H1 (cell line): ENCODE data around the gene CDCA7L. TPM values are rescaled to one million over a fixed set of nuclear protein-coding genes. Genes with fewer than 3 reads are reported as not detected.
A peak's percentile ranks its signal among the peaks of the same experiment; 100 is the strongest.

ENCODE experiments used
- CTCF ChIA-PET: fragments of 300-600 bp; sonication (Branson Sonifier 250); formaldehyde crosslinking; loops from one replicate; lab custom pipeline; 2021; ENCODE audit not compliant: partially characterized antibody; lab: Charles Lee
- POLR2A ChIA-PET: fragments of 300-600 bp; sonication (Branson Sonifier 250); formaldehyde crosslinking; loops from one replicate; lab custom pipeline; 2021; ENCODE audit warnings: inconsistent platforms; ENCODE audit not compliant: partially characterized antibody; lab: Charles Lee
- DNase-seq, 2 experiments: peaks; one replicate each; pipeline versions ENCODE4 v3.0.0 to v3.0.0-alpha.2; 2010 to 2022; ENCODE audit warnings: low spot score in 2 of 2, low read depth in 1 of 2, mixed read lengths in 1 of 2
- FAIRE-seq: peaks from 2 replicates; lab custom pipeline; 2011; peaks lifted over from hg19 to GRCh38; lab: Jason Lieb, UNC
- H2AFZ ChIP-seq: 2 replicates; pipeline ENCODE4 v1.8.1; 2012; ENCODE audit warnings: low read length, inconsistent platforms
- H2AK5ac ChIP-seq: 2 replicates; pipeline ENCODE4 v1.6.1; 2013; ENCODE audit warnings: low read depth, low read length
- H2BK120ac ChIP-seq: replicated peaks from 2 replicates; pipeline ENCODE3; 2013; ENCODE audit warnings: low read depth, low read length, inconsistent platforms
- H2BK12ac ChIP-seq: 2 replicates; pipeline ENCODE4 v1.6.1; 2013; ENCODE audit warnings: low read depth, low read length
- H2BK15ac ChIP-seq: 2 replicates; pipeline ENCODE4 v1.6.1; 2013; ENCODE audit warnings: low read length
- H2BK20ac ChIP-seq: 2 replicates; pipeline ENCODE4 v1.6.1; 2013; ENCODE audit warnings: low read length
- H2BK5ac ChIP-seq: 2 replicates; pipeline ENCODE4 v1.6.1; 2013; ENCODE audit warnings: low read depth, low read length
- H3K14ac ChIP-seq: 2 replicates; pipeline ENCODE4 v1.6.1; 2013; ENCODE audit warnings: inconsistent platforms; ENCODE audit not compliant: insufficient read length
- H3K18ac ChIP-seq: 2 replicates; pipeline ENCODE4 v1.6.1; 2013; ENCODE audit warnings: low read length; ENCODE audit errors: extremely low read depth
- H3K23ac ChIP-seq: 2 replicates; pipeline ENCODE4 v1.6.1; 2013; ENCODE audit warnings: inconsistent platforms; ENCODE audit not compliant: insufficient read length
- H3K23me2 ChIP-seq: 2 replicates; pipeline ENCODE4 v1.6.1; 2013; ENCODE audit warnings: low read depth, low read length
- H3K27ac ChIP-seq: 2 replicates; pipeline ENCODE4 v1.6.1; 2011; ENCODE audit warnings: low read depth, low read length, inconsistent platforms
- H3K27me3 ChIP-seq, 4 experiments: replicated peaks in 1 of 4; 1 replicate in 1 of 4; 2 replicates in 3 of 4; pipeline versions ENCODE4 v1.6.1 to v1.8.1; 2011 to 2013; ENCODE audit warnings: low read length in 3 of 4, mild to moderate bottlenecking in 3 of 4, inconsistent platforms in 2 of 4, mixed read lengths in 2 of 4, moderate library complexity in 1 of 4; ENCODE audit not compliant: control insufficient read depth in 3 of 4, insufficient read depth in 3 of 4; ENCODE audit errors: extremely low read depth in 1 of 4
- H3K36me3 ChIP-seq, 4 experiments: 2 replicates each; pipeline versions ENCODE4 v1.6.1 to v1.8.1; 2011 to 2013; ENCODE audit warnings: mild to moderate bottlenecking in 4 of 4, low read length in 3 of 4, moderate library complexity in 2 of 4, control low read depth in 1 of 4, inconsistent platforms in 1 of 4; ENCODE audit not compliant: insufficient read depth in 4 of 4, control insufficient read depth in 2 of 4
- H3K4ac ChIP-seq: replicated peaks from 2 replicates; pipeline ENCODE3; 2013; ENCODE audit warnings: low read length, low read depth, mixed read lengths, inconsistent platforms; ENCODE audit not compliant: insufficient read length
- H3K4me1 ChIP-seq, 4 experiments: replicated peaks in 1 of 4; 1 replicate in 1 of 4; 2 replicates in 3 of 4; pipeline versions ENCODE4 v1.6.1 to v1.8.1; 2011 to 2013; ENCODE audit warnings: low read length in 3 of 4, inconsistent platforms in 2 of 4, mixed read lengths in 1 of 4; ENCODE audit not compliant: insufficient read depth in 4 of 4, control insufficient read depth in 3 of 4
- H3K4me2 ChIP-seq, 2 experiments: 2 replicates each; pipeline versions ENCODE4 v1.6.1 to v1.8.1; 2011 to 2013; ENCODE audit warnings: low read depth in 2 of 2, low read length in 2 of 2, control low read depth in 1 of 2, inconsistent platforms in 1 of 2, mild to moderate bottlenecking in 1 of 2; ENCODE audit not compliant: insufficient read depth in 1 of 2
- H3K4me3 ChIP-seq, 4 experiments: fragments of 200-600, 300-600 bp in 1 of 4; sonication (generic), shearing (Covaris generic), sonication (Bioruptor Twin) in 1 of 4; 2 replicates each; pipeline versions ENCODE4 v1.5.1 to v1.8.1; 2011 to 2016; ENCODE audit warnings: low read length in 4 of 4, low read depth in 3 of 4, control low read depth in 2 of 4, inconsistent platforms in 2 of 4, mild to moderate bottlenecking in 2 of 4, mixed read lengths in 1 of 4, moderate library complexity in 1 of 4; ENCODE audit not compliant: insufficient read depth in 2 of 4; ENCODE audit errors: extremely low read depth in 1 of 4
- H3K56ac ChIP-seq: replicated peaks from 2 replicates; pipeline ENCODE3; 2013; ENCODE audit warnings: low read depth, mild to moderate bottlenecking, mixed read lengths, low read length, inconsistent platforms; ENCODE audit not compliant: insufficient read length
- H3K79me1 ChIP-seq: 2 replicates; pipeline ENCODE4 v1.6.1; 2013; ENCODE audit warnings: low read depth, low read length, control low read depth
- H3K79me2 ChIP-seq, 2 experiments: 2 replicates each; pipeline versions ENCODE4 v1.6.1 to v1.8.1; 2012 to 2013; ENCODE audit warnings: low read length in 2 of 2, mild to moderate bottlenecking in 2 of 2, inconsistent platforms in 1 of 2; ENCODE audit not compliant: insufficient read depth in 2 of 2, control insufficient read depth in 1 of 2
- H3K9ac ChIP-seq, 4 experiments: replicated peaks in 1 of 4; 1 replicate in 1 of 4; 2 replicates in 3 of 4; pipeline versions ENCODE4 v1.6.1 to v1.8.1; 2011 to 2013; ENCODE audit warnings: low read depth in 3 of 4, low read length in 3 of 4, control low read depth in 2 of 4, mild to moderate bottlenecking in 2 of 4, moderate library complexity in 2 of 4, inconsistent platforms in 1 of 4; ENCODE audit errors: extremely low read depth in 1 of 4
- H3K9me3 ChIP-seq, 2 experiments: 2 replicates each; pipeline versions ENCODE4 v1.6.1 to v1.8.1; 2012 to 2013; ENCODE audit warnings: mild to moderate bottlenecking in 2 of 2, moderate library complexity in 2 of 2, control low read depth in 1 of 2, inconsistent platforms in 1 of 2, low read depth in 1 of 2, low read length in 1 of 2, mixed read lengths in 1 of 2; ENCODE audit not compliant: insufficient read depth in 2 of 2
- H4K20me1 ChIP-seq, 2 experiments: replicated peaks in 1 of 2; 2 replicates each; pipeline versions ENCODE3 to v1.8.1; 2011 to 2013; ENCODE audit warnings: inconsistent platforms in 2 of 2, low read length in 2 of 2, mild to moderate bottlenecking in 1 of 2; ENCODE audit not compliant: insufficient read depth in 2 of 2, control insufficient read depth in 1 of 2
- H4K5ac ChIP-seq: 2 replicates; pipeline ENCODE4 v1.6.1; 2013; ENCODE audit warnings: low read length, low read depth, mixed read lengths, inconsistent platforms; ENCODE audit not compliant: insufficient read length
- H4K8ac ChIP-seq: 2 replicates; pipeline ENCODE4 v1.8.0; 2013; ENCODE audit warnings: mild to moderate bottlenecking, moderate library complexity, low read length, inconsistent platforms; ENCODE audit not compliant: insufficient read depth; ENCODE audit errors: extremely low read depth
- H4K91ac ChIP-seq: replicated peaks from 2 replicates; pipeline ENCODE3; 2013; ENCODE audit warnings: low read length, mixed read lengths, inconsistent platforms; ENCODE audit not compliant: insufficient read length
- ASH2L ChIP-seq: fragments of 200-600, 300-600 bp; sonication (generic); IDR thresholded peaks from one replicate; pipeline ENCODE4 v1.7.1; 2017; ENCODE audit warnings: low read length
- BACH1 ChIP-seq: IDR thresholded peaks from 2 replicates; pipeline ENCODE4 v1.6.1; 2012; ENCODE audit warnings: low read length, improper control_type of control experiment
- CBX5 ChIP-seq: fragments of 300-800, 300-1000 bp; sonication (generic); IDR thresholded peaks from 2 replicates; pipeline ENCODE4 v1.7.1; 2016; ENCODE audit warnings: antibody characterized with exemption, low read length, low read depth
- HDAC6 ChIP-seq: IDR thresholded peaks from one replicate; pipeline ENCODE4 v1.7.1; 2012; ENCODE audit warnings: low read depth, mild to moderate bottlenecking, inconsistent platforms, low read length, moderate library complexity
- YY1 ChIP-seq: IDR thresholded peaks from 2 replicates; pipeline ENCODE4 v1.6.1; 2011; ENCODE audit warnings: low read depth, mild to moderate bottlenecking, low read length
- WGBS, 2 experiments: shearing (Covaris generic) in 1 of 2; methylation state at CpG; one replicate each; pipeline versions ENCODE4 v1.1.6 to v1.1.7; 2013 to 2015; ENCODE audit warnings: low lambda C conversion rate in 2 of 2, mixed read lengths in 2 of 2, inconsistent platforms in 1 of 2, low coverage in 1 of 2, missing lambda C conversion rate in 1 of 2; ENCODE audit not compliant: insufficient replicate concordance in 2 of 2, insufficient coverage in 1 of 2, insufficient read length in 1 of 2; ENCODE audit errors: extremely low coverage in 1 of 2, missing lambda C conversion rate in 1 of 2; 5-methylcytosine and 5-hydroxymethylcytosine counted together
- polyA plus RNA-seq, 7 experiments: library from polyadenylated mRNA; depleted of rRNA in 3 of 7; stranded (reverse) in 5 of 7; unstranded in 2 of 7; fragments of >200 nt in 5 of 7; fragments of 200-250 nt in 2 of 7; gene quantifications; 1 replicate in 5 of 7; 2 replicates in 1 of 7; 4 replicates in 1 of 7; pipeline versions ENCODE4 v1.2.1 to v1.2.3, GENCODE V29; 2011 to 2013; ENCODE audit warnings: missing spikeins in 2 of 7, mixed read lengths in 2 of 7
- total RNA-seq: library from RNA; stranded (reverse); fragmentation: NEBNext Ultra II Directional; extraction: Animal tissue kit (Norgen Biotek cat#: 25700); gene quantifications from 2 replicates; pipeline ENCODE4 v1.2.1, GENCODE V29; 2021

CDCA7L gene
- total and polyA plus RNA-seq, 2 of the 8 experiments (the other 6 are each of a cell fraction or from before 2014, with no cell fraction given) = 93.8 to 168 TPM

- DNase-seq = no peak
Measured at GRCh38 chr7:21942955-21943354, 2.7 kb downstream of the CDCA7L start.

More at GRCh38 chr7:21942955-21943354, 2.7 kb downstream of the CDCA7L start:
- Histone ChIP-seq H3K79me2 (peaks cover 21 to 71% of the 10 kb centered on the region in 2 experiments), H2AFZ (no peak overlapping the region), H3K27me3 (no peaks in the 10 kb centered on the region), H3K4ac (no peak overlapping the region), H4K91ac (no peak overlapping the region), H4K20me1 (peaks cover 14 to 19% of the 10 kb centered on the region in 2 experiments), H2AK5ac (no peak overlapping the region), H3K9ac (no peak overlapping the region), H3K4me2 (peak overlapping the region; percentile 36 to 76; a peak in 3 of 4 replicates), H3K56ac (no peak overlapping the region), H4K8ac (no peak overlapping the region), H3K23me2 (peaks cover 4% of the 10 kb centered on the region; the same call in 1 of the 2 replicates), H2BK12ac (no peak overlapping the region), H4K5ac (no peak overlapping the region), H3K9me3 (no peaks in the 10 kb centered on the region), H2BK20ac (no peak overlapping the region), H3K18ac (no peak overlapping the region), H2BK120ac (no peak overlapping the region), H3K14ac (no peak overlapping the region), H3K23ac (no peak overlapping the region), H3K27ac (no peak overlapping the region), H3K4me1 (peaks cover 4 to 26% (median 23%) of the 10 kb centered on the region in 4 experiments; a peak in 6 of 7 replicates), H2BK5ac (0 out of 2 replicates have a peak overlapping the region, but pooled peaks have one; percentile 3), H3K4me3 (0 out of 8 replicates have a peak overlapping the region, but pooled peaks of 1 of the 4 experiments have one; percentile 83), H2BK15ac (no peak overlapping the region), H3K36me3 (peaks cover 0 to 12% (median 0%) of the 10 kb centered on the region in 4 experiments; a peak in 1 of 8 replicates), H3K79me1 (peaks cover 13% of the 10 kb centered on the region)
- ChIA-PET CTCF (interaction anchor here (0.7 to 1.5 kb wide), 4 partner anchors 16 to 140 kb away, joined by 3 to 4 read pairs (median 4); no protein-coding TSS in a partner anchor), POLR2A (interaction anchor here (0.7 to 2.7 kb wide), 3 partner anchors 11 to 29 kb away, joined by 3 to 12 read pairs (median 5); no protein-coding TSS in a partner anchor)
- TF ChIP-seq CBX5 (no peak), BACH1 (no peak), ASH2L (no peak), YY1 (no peak), HDAC6 (no peak)
- no peak for FAIRE-seq
- 78% methylated on average over 6 of the region's 6 CpGs; no CpG with 5 or more reads in 1 of the 2 experiments for WGBS, 2 experiments
